Astrocyte (in vitro differentiated cells and primary cell): Measurements from ENCODE around the gene LRRC28.

Experiments used
- CTCF ChIP-seq: IDR thresholded peaks from 2 replicates; pipeline ENCODE4 v1.5.1; 2011; ENCODE audit warnings: low read depth, mild to moderate bottlenecking, inconsistent platforms, low read length, moderate library complexity; ENCODE audit not compliant: insufficient read depth
- EZH2 ChIP-seq: IDR thresholded peaks from 2 replicates; pipeline ENCODE4 v1.6.1; 2012; ENCODE audit warnings: mild to moderate bottlenecking, low read length, inconsistent platforms; ENCODE audit not compliant: insufficient read depth

GRCh38 chr15:99350408-99350807 is 99.1 kb downstream of the LRRC28 start:
- TF ChIP-seq CTCF (no peak), EZH2 (no peak)
